C4-2B (cell line): ENCODE measurements around the gene STK26.

Experiments used
- H3K27ac ChIP-seq: fragments of 450-650 bp; 2 replicates; pipeline ENCODE4 v1.5.1; 2017
- ZFX ChIP-seq: fragments of 450-650 bp; IDR thresholded peaks from 2 replicates; pipeline ENCODE4 v1.6.1; 2017
- TF ChIP-seq, protein P1 (sequence below): fragments of 450-650 bp; conservative IDR thresholded peaks from 2 replicates; pipeline ENCODE4 v1.5.1; 2017; ENCODE audit warnings: mild to moderate bottlenecking

The STK26 gene

GRCh38 chrX:132119283-132119682 lies 96.2 kb downstream of the STK26 start:
- no peak for TF ChIP-seq ZFX
- TF ChIP-seq, protein P1, sequence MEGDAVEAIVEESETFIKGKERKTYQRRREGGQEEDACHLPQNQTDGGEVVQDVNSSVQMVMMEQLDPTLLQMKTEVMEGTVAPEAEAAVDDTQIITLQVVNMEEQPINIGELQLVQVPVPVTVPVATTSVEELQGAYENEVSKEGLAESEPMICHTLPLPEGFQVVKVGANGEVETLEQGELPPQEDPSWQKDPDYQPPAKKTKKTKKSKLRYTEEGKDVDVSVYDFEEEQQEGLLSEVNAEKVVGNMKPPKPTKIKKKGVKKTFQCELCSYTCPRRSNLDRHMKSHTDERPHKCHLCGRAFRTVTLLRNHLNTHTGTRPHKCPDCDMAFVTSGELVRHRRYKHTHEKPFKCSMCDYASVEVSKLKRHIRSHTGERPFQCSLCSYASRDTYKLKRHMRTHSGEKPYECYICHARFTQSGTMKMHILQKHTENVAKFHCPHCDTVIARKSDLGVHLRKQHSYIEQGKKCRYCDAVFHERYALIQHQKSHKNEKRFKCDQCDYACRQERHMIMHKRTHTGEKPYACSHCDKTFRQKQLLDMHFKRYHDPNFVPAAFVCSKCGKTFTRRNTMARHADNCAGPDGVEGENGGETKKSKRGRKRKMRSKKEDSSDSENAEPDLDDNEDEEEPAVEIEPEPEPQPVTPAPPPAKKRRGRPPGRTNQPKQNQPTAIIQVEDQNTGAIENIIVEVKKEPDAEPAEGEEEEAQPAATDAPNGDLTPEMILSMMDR, result no peak
- H3K27ac ChIP-seq, result peak overlapping the region; percentile 51

DNA sequence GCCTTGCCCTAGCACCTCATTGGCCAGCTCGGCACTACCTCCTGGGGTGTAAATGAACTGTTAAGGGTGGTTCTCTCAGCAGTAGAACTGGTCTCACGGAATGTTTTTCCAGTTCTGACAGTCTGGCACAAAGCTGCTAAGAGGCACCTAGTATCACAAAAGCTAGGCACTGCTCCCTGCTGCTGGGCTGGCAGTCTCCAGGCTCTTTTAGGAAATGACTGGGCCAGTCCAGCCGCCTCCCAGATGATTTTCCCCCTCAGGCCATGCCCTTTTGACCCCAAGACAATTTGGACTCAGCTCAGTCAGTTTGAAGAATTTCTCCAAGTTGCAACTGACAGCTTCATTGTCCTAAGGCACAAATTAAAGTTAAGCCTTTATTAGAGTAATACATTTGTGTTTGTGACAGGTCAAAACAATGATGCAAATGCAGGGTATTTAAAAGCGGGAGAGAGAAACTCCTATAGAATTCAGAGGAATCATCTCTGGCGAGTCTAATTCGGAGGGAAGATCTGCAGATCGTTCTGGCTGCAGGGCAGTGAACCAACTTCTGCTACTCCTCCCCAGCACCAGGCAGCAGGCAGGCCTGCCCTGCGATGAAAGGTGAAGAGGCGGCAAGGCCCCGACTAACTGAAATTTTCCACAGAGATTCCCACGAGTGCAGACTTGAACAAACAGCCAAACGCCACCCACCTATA lies 96.9 kb downstream of the STK26 start:
- peak overlapping the region; percentile 51 for H3K27ac ChIP-seq
- TF ChIP-seq, protein P1, result no peak
- TF ChIP-seq ZFX, result no peak

- peak overlapping the region; percentile 51 for H3K27ac ChIP-seq
- TF ChIP-seq, protein P1, result no peak
- TF ChIP-seq ZFX, result no peak
Observed at GRCh38 chrX:132120913-132121312, 97.8 kb downstream of the STK26 start.
